Tibial nerve (tissue), 3 donors: ENCODE measurements around the gene ZNF254.

Experiments used
- POLR2A ChIP-seq, 2 donors: fragments of 450-650 bp; IDR thresholded peaks; one replicate each; pipeline ENCODE4 v1.6.1; 2017; ENCODE audit warnings: antibody characterized with exemption in 2 of 2, mild to moderate bottlenecking in 2 of 2, moderate library complexity in 2 of 2
- TF ChIP-seq, protein P1 (sequence below), 5 experiments: fragments of 200-600 bp in 3 of 5; fragments of 450-650 bp in 2 of 5; sonication (generic) in 3 of 5; IDR thresholded peaks; one replicate each; pipeline ENCODE4 v1.5.1; 2016 to 2019; ENCODE audit warnings: antibody characterized with exemption in 5 of 5, mild to moderate bottlenecking in 3 of 5, moderate library complexity in 2 of 5

DNA sequence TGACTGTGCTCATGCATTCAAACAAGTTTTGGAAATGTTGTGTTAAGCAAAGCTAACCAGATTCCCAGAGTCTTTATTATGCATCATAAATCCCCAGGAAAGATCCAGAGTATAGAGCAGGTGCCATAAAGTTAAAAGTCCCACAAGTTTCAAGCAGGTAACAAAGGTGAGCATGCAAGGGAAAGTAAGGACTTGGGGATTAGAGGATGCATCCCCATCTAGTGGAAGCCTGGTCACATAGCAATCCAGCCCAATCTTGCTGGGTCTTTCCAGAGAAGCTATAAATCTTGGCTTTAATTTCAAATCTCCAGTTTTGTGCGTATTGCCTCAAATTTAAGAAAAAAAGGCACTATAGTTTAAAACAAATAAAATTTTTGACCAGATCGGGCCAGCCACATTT, 72.7 kb downstream of the ZNF254 start:
- TF ChIP-seq, protein P1, sequence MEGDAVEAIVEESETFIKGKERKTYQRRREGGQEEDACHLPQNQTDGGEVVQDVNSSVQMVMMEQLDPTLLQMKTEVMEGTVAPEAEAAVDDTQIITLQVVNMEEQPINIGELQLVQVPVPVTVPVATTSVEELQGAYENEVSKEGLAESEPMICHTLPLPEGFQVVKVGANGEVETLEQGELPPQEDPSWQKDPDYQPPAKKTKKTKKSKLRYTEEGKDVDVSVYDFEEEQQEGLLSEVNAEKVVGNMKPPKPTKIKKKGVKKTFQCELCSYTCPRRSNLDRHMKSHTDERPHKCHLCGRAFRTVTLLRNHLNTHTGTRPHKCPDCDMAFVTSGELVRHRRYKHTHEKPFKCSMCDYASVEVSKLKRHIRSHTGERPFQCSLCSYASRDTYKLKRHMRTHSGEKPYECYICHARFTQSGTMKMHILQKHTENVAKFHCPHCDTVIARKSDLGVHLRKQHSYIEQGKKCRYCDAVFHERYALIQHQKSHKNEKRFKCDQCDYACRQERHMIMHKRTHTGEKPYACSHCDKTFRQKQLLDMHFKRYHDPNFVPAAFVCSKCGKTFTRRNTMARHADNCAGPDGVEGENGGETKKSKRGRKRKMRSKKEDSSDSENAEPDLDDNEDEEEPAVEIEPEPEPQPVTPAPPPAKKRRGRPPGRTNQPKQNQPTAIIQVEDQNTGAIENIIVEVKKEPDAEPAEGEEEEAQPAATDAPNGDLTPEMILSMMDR (IDR thresholded peaks at IDR 0.05) = no peak
- TF ChIP-seq POLR2A (IDR thresholded peaks at IDR 0.05) = no peak
